ENCODE results near the gene FAM76B.

FAM76B gene

DNA sequence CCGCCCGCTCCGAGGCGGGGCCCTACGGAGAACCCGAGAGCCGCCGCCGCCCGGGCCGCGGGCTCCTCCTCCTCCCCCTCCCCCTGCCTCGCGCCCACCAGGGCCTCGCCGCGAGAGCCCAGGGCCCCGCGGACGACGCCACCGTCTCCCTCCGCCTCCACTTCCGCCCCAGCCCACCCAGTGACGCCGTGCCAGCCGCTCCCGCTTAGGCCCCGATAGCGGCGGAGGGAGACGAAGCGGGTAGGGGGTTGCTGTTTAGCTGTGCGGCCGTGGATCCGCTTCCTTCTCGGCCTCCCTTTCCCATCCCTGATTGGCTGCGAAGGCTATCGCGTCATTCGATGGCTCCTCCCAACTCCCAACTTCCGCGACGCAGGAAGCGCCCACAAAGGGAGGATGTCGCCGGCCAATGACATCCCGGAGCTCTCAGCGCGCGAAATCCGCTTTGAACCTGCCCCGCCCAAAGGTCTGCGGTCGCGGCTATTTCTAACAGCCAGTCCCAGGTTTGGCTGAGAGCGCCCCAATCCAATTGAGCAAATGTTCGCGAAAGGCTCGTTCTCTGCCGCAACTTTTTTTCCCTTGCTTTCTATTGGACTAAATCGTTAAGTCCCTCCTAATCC lies at the start of gene FAM76B:
FAM76B (minus strand) TSS at position 277 of the 617 bp plus-strand sequence. CDS start 304 bp downstream, outside the sequence.
- TF ChIP-seq, protein P1, sequence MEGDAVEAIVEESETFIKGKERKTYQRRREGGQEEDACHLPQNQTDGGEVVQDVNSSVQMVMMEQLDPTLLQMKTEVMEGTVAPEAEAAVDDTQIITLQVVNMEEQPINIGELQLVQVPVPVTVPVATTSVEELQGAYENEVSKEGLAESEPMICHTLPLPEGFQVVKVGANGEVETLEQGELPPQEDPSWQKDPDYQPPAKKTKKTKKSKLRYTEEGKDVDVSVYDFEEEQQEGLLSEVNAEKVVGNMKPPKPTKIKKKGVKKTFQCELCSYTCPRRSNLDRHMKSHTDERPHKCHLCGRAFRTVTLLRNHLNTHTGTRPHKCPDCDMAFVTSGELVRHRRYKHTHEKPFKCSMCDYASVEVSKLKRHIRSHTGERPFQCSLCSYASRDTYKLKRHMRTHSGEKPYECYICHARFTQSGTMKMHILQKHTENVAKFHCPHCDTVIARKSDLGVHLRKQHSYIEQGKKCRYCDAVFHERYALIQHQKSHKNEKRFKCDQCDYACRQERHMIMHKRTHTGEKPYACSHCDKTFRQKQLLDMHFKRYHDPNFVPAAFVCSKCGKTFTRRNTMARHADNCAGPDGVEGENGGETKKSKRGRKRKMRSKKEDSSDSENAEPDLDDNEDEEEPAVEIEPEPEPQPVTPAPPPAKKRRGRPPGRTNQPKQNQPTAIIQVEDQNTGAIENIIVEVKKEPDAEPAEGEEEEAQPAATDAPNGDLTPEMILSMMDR (IDR thresholded peaks at IDR 0.05) = no peak
- Histone ChIP-seq H3K4me3 (peak within 1 kb of the TSS; percentile 89), H3K27ac (peak within 1 kb of the TSS; percentile 98 to 99)
- peak; percentile 98 for DNase-seq (ENCODE audit: low spot score)

DNA sequence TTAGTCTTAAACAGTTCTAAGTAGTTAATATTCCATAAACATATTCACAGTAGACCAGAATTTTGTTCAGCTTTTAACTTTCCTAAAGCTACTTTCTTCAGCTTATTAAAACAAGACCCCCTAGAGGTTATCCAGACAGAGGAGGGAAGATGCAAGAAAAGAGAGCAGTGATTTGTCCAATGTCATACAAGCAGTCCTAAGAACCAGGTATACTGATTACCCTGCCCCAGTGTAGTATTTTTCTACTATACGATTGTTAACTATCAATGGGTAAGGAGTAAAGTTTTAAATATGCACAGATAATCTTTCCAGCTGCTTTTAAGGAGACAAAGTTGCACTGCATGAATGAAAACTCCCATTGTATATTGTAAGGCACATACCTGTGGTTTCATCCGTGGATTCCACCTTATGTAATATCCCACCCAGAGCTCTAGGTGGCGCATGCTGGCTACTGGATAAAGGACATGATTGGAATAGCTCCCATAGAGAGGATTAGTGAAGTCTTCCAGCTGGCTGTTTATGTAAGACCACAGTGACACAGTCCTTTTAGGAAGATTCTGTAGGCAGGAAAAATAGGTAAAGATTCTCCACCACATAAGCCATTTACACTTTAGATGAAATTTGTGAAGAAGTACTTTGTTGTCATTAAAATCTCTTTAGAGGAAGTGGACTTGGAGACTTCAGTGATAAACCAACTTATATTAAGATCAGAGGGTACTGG lies 46.3 kb upstream of the FAM76B start:
- H3K27ac ChIP-seq = peak overlapping the region in 1 of 2 donors; percentile 29
- DNase-seq (ENCODE audit: low spot score) = peak; percentile 75
- TF ChIP-seq, protein P1 (IDR thresholded peaks at IDR 0.05) = peak; percentile 66
- no peak overlapping the region for H3K4me3 ChIP-seq

- TF ChIP-seq, protein P1 (IDR thresholded peaks at IDR 0.05) = no peak
- no peak for DNase-seq (ENCODE audit: low spot score)
- Histone ChIP-seq H3K27ac (no peak overlapping the region), H3K4me3 (no peak overlapping the region)
These were observed 45.8 kb upstream of the FAM76B start for GRCh38 chr11:95835351-95835750.

GRCh38 chr11:95833378-95833777 lies 43.8 kb upstream of the FAM76B start:
- TF ChIP-seq, protein P1 (IDR thresholded peaks at IDR 0.05) = no peak
- DNase-seq (ENCODE audit: low spot score) = no peak
- no peak overlapping the region for H3K27ac ChIP-seq

GRCh38 chr11:95832763-95833162 lies 43.2 kb upstream of the FAM76B start:
- no peak overlapping the region for H3K4me3 ChIP-seq
- TF ChIP-seq, protein P1 (IDR thresholded peaks at IDR 0.05) = no peak
- no peak overlapping the region for H3K27ac ChIP-seq
- DNase-seq (ENCODE audit: low spot score) = no peak

More at GRCh38 chr11:95833378-95833777, 43.8 kb upstream of the FAM76B start:
- no peak overlapping the region for H3K4me3 ChIP-seq

GRCh38 chr11:95831198-95831883 lies 41.8 kb upstream of the FAM76B start:
- no peak overlapping the region for H3K27ac ChIP-seq

More at GRCh38 chr11:95831198-95831883, 41.8 kb upstream of the FAM76B start:
- TF ChIP-seq, protein P1 (IDR thresholded peaks at IDR 0.05) = no peak
- no peak for DNase-seq (ENCODE audit: low spot score)
- no peak overlapping the region for H3K4me3 ChIP-seq
